ENCODE results near the gene KIAA0930.

The KIAA0930 gene

DNA sequence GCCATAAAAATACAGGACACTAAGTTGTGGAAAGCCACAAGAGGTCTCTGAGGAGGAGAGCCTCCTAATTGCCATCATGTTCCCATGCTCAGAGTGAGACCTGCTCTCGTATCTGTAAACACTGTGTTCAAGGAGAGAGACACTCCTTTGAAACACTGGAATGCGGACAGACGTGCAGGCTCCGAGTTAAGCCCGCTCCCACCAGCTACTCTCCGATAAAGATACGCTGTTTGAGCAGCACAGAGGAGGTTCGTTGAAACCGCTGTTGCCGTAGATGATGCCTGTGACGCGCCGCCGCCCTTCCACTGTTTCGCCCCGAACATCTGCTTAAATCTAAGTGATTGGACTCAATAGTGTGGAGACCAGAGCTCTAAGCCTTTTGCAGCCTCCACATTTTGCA lies 51.9 kb downstream of the KIAA0930 start:
- no peak for DNase-seq (ENCODE audit: low read depth)
- H3K4me3 ChIP-seq (ENCODE audit: control insufficient read depth, low read depth, low read length): no peak overlapping the region
- TF ChIP-seq, protein P1, sequence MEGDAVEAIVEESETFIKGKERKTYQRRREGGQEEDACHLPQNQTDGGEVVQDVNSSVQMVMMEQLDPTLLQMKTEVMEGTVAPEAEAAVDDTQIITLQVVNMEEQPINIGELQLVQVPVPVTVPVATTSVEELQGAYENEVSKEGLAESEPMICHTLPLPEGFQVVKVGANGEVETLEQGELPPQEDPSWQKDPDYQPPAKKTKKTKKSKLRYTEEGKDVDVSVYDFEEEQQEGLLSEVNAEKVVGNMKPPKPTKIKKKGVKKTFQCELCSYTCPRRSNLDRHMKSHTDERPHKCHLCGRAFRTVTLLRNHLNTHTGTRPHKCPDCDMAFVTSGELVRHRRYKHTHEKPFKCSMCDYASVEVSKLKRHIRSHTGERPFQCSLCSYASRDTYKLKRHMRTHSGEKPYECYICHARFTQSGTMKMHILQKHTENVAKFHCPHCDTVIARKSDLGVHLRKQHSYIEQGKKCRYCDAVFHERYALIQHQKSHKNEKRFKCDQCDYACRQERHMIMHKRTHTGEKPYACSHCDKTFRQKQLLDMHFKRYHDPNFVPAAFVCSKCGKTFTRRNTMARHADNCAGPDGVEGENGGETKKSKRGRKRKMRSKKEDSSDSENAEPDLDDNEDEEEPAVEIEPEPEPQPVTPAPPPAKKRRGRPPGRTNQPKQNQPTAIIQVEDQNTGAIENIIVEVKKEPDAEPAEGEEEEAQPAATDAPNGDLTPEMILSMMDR (conservative IDR thresholded peaks at IDR 0.05; ENCODE audit: control insufficient read depth, insufficient read depth, low read depth, low read length): no peak

DNA sequence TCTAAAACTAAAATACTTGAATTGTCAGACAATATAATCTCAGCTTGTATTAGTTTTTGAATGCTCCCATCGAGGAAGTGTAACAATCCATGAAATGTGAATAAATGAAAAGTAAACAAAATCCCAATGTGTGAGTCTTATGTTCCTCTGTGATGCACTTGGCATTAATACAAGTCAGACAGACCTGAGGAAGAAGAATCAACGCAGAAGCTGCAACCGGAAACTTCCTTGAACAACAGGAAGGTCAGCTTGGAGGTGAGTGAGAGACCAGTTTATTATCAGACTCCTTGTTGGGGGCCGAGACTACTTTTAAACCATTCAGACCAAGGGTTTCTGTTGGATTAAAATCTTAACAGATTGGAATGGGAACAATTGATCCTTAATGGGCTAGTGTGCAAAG lies 52.8 kb downstream of the KIAA0930 start:
- no peak overlapping the region for H3K4me3 ChIP-seq (ENCODE audit: control insufficient read depth, low read depth, low read length)
- TF ChIP-seq, protein P1 (conservative IDR thresholded peaks at IDR 0.05; ENCODE audit: control insufficient read depth, insufficient read depth, low read depth, low read length): no peak
- no peak for DNase-seq (ENCODE audit: low read depth)

DNA sequence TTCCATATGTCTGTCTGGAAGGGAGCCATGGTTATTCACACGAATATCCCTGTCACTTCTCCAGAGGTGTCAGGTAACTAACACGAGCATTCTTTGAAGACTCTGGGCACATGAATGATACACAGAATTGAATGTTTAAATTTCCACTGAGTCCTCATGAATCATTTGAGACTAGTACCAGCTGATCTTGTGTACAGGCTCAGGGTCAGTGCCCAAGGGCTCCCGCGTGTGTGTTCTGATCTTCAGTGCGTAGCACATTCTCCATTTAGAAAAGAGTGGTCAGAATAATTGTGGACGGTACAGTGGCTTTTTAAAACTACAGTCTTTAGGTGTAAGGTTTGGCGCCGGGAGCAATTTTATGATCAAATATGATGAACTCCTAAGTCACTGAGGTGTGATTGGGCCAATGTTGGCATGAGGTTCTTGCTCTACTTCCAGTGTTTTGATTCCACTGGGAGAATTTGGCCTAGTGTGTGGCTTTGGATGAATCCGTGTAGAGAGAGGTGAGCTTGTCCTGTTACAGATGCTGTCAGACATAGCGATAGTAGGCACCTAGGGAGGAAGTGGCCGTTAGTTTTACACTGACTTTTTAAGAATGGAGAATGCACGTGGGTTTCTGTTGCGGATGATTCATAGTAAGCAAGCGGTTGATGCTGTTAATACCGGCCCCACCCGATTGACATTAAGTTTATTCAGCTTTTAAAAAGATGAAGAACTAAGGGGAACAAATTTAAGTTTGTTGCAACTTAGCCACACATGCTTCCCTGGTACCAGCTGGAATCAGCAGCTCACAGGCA lies 54.8 kb downstream of the KIAA0930 start:
- H3K4me3 ChIP-seq (ENCODE audit: control insufficient read depth, low read depth, low read length): no peak overlapping the region
- TF ChIP-seq, protein P1 (conservative IDR thresholded peaks at IDR 0.05; ENCODE audit: control insufficient read depth, insufficient read depth, low read depth, low read length): no peak
- DNase-seq (ENCODE audit: low read depth): peak; percentile 42

DNA sequence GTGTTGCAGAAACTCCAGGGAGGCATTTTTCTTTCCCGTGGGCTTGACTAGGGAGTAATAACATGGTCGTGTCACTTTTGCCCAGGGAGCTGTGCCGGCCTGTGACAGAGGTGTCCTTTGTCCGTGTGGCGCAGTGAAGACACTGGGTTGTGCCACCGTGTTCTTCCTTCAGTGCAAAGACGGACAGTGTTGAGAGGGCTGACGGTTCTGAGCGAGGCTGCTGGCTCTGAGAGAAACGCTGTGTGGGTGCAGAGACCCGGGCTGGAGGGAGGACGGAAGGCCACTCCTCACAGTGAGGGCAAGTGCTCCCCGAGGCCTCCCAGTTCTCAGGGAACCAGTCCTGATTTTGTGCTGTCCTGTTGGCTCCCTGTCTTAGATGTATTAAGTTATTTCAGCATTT lies 56.7 kb downstream of the KIAA0930 start:
- TF ChIP-seq, protein P1 (conservative IDR thresholded peaks at IDR 0.05; ENCODE audit: control insufficient read depth, insufficient read depth, low read depth, low read length): no peak
- no peak for DNase-seq (ENCODE audit: low read depth)

GRCh38 chr22:45181766-45182165 lies 58.9 kb downstream of the KIAA0930 start:
- no peak overlapping the region for H3K4me3 ChIP-seq (ENCODE audit: control insufficient read depth, low read depth, low read length)
- TF ChIP-seq, protein P1 (conservative IDR thresholded peaks at IDR 0.05; ENCODE audit: control insufficient read depth, insufficient read depth, low read depth, low read length): no peak
- DNase-seq (ENCODE audit: low read depth): no peak

More for the DNA sequence above, 56.7 kb downstream of the KIAA0930 start:
- H3K4me3 ChIP-seq (ENCODE audit: control insufficient read depth, low read depth, low read length): no peak overlapping the region

- no peak for DNase-seq (ENCODE audit: low read depth)
- no peak overlapping the region for H3K4me3 ChIP-seq (ENCODE audit: control insufficient read depth, low read depth, low read length)
- TF ChIP-seq, protein P1 (conservative IDR thresholded peaks at IDR 0.05; ENCODE audit: control insufficient read depth, insufficient read depth, low read depth, low read length): no peak
Observed at GRCh38 chr22:45181240-45181639, 59.5 kb downstream of the KIAA0930 start.

All from fibroblast of mammary gland (primary cell).